ENCODE measurements around the gene CCDC12.

CCDC12 gene

GRCh38 chr3:46892285-46893145 lies 84.0 kb downstream of the CCDC12 start:
- no peak for DNase-seq (ENCODE audit: low read depth in 2 of 2)

GRCh38 chr3:46891132-46891531 lies 85.4 kb downstream of the CCDC12 start:
- no peak for DNase-seq (ENCODE audit: low read depth in 2 of 2)

GRCh38 chr3:46890132-46890531 lies 86.4 kb downstream of the CCDC12 start:
- DNase-seq (ENCODE audit: low read depth in 2 of 2): no peak

GRCh38 chr3:46889381-46890110 lies 87.0 kb downstream of the CCDC12 start:
- no peak for DNase-seq (ENCODE audit: low read depth in 2 of 2)

- no peak for DNase-seq (ENCODE audit: low read depth in 2 of 2)
Observed at GRCh38 chr3:46888705-46889104, 87.8 kb downstream of the CCDC12 start.

- no peak for DNase-seq (ENCODE audit: low read depth in 2 of 2)
Observed at GRCh38 chr3:46887980-46888494, 88.5 kb downstream of the CCDC12 start.

GRCh38 chr3:46885612-46886011 lies 90.9 kb downstream of the CCDC12 start:
- DNase-seq (ENCODE audit: low read depth in 2 of 2): no peak

- no peak for DNase-seq (ENCODE audit: low read depth in 2 of 2)
Observed at GRCh38 chr3:46884929-46885328, 91.6 kb downstream of the CCDC12 start.

- no peak for DNase-seq (ENCODE audit: low read depth in 2 of 2)
Observed at GRCh38 chr3:46884427-46884826, 92.1 kb downstream of the CCDC12 start.

GRCh38 chr3:46883830-46884185 lies 92.7 kb downstream of the CCDC12 start:
- DNase-seq (ENCODE audit: low read depth in 2 of 2): no peak

GRCh38 chr3:46883054-46883829 lies 93.3 kb downstream of the CCDC12 start:
- DNase-seq (ENCODE audit: low read depth in 2 of 2): no peak

GRCh38 chr3:46882377-46883053 lies 94.0 kb downstream of the CCDC12 start:
- DNase-seq (ENCODE audit: low read depth in 2 of 2): no peak

GRCh38 chr3:46881596-46882376 lies 94.8 kb downstream of the CCDC12 start:
- no peak for DNase-seq (ENCODE audit: low read depth in 2 of 2)

- no peak for DNase-seq (ENCODE audit: low read depth in 2 of 2)
Observed at GRCh38 chr3:46880884-46881595, 95.5 kb downstream of the CCDC12 start.

- DNase-seq (ENCODE audit: low read depth in 2 of 2): no peak
Observed at GRCh38 chr3:46878781-46879436, 97.6 kb downstream of the CCDC12 start.

- no peak for DNase-seq (ENCODE audit: low read depth in 2 of 2)
Observed at GRCh38 chr3:46877406-46878125, 99.0 kb downstream of the CCDC12 start, which contains the start of gene PTH1R. Gene PTH1R, plus strand, starts transcription at chr3:46877721. Its CDS starts 5,839 bp downstream, at chr3:46883560.

- no peak for DNase-seq (ENCODE audit: low read depth in 2 of 2)
Observed at GRCh38 chr3:46876313-46877300, 99.9 kb downstream of the CCDC12 start.

- no peak for DNase-seq (ENCODE audit: low read depth in 2 of 2)
Observed at GRCh38 chr3:46875560-46875959, 101.0 kb downstream of the CCDC12 start.

All from stimulated activated CD8-positive, alpha-beta memory T cell treated with anti-CD3 and anti-CD28 coated beads, Interleukin-2, amount 100 ng/mL, for 48 hours (primary cell).